GM21515 (cell line): ENCODE measurements around the gene LIMA1.
"Not testable (repeated sequence)": the region's sequence is repeated elsewhere in the genome, so short reads cannot be mapped to it uniquely, and the experiment has no call there.

Experiments used
- ATAC-seq: cut with Tn5 transposase; IDR thresholded peaks from one replicate; pipeline ENCODE4 v1.9.1; 2021; ENCODE audit not compliant: unreplicated experiment

LIMA1 gene

DNA sequence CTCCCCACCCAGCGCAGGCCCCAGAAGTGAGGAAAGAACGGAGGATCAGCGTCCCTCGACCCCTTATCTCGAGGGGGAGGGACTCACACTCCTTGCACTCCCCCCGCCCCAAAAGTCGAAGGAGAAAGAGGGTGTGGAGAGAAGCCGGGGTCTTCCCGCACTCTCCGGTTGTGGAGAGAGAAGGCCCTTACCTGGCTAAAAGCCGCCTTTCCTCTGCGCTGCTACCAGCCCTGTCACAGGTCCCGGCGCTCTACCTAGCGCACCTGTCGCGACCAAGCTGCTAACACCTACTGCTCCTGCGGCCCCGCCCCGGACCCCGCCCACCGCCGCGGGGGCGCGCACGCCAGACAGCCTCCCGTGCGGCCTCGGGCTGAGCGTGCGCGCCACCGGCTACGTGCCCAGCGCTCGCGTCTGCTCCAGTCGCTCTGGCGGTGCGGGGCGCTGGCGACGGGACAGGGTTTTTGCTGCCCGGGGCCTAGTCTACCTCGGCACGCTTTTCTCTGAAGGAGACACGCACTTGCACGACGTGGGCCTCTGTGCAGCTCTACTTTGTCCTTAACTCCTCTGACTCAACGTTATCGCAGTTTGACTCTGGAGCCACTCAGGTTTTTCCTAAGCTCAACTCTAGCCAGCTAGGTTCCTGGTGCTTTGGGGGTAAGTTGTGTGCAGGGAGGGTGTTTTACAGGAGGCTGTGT lies at the start of gene LIMA1:
Gene LIMA1 (minus strand): TSS at position 292 of the 695 bp plus-strand sequence. CDS start 34,769 bp downstream, outside the sequence.
- ATAC-seq, result peak; percentile 93

DNA sequence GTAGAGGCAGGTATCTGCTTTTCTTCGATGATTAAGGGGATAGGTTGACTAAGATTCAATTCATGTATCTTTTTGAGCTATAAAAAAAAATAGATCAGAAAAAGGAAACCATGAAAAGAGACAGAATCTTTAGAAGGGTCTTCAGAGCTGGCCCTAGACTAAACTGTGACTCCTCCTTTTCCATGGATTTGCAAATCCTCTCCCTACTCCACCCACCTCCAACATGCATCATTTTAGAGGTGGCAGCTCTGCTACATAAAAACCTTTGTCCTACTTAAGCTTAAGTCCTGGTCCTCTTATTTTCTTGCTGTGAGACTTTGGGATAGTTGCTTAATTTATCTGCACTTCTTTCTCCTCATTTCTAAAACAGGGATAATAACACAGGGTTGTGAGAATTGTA lies 48.4 kb upstream of the LIMA1 start:
- no peak for ATAC-seq

DNA sequence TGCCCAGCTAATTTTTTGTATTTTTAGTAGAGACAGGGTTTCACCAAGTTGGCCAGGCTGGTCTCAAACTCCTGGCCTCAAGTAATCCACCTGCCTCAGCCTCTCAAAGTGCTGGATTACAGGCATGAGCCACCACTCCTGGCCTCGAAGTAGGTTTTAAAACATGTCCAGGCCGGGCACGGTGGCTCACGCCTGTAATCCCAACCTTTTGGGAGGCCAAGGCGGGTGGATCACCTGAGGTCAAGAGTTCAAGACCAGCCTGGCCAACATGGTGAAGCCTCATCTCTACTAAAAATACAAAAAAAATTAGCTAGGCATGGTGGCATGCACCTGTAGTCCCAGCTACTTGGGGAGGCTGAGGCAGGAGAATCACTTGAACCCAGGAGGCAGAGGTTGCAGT lies 45.3 kb upstream of the LIMA1 start:
- ATAC-seq, result not testable (repeated sequence)

DNA sequence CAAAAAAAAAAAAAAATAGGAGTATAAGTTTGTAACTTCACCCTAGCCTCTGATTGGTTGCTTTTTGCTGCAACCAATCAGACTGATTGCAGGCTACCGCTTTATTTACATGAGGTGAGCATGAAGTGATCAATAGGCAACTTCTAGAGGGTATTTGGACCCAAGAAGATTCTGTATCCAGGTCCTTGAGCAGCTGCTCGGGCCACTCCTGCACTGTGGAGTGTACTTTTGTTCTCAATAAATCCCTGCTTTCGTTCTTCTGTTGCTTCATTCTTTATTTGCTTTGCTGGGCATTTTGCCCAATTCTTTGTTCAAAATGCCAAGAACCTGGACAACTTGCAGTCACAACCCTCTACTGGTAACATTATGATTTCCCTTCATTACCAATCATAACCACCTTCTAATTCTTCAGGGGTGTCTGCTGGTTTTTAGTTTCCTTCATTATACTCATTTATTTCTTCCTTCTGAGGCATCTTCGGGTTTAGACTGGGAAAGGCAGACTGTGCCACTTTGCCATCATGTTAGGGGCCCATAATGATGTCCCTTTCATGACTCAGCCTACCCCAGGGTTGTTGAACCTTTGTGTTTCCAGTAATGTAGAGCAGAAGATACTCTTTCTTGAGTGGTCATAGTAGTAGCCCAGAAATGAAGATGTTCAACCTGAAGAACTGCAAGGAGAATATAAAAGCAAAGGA lies 43.4 kb upstream of the LIMA1 start:
- no peak for ATAC-seq

DNA sequence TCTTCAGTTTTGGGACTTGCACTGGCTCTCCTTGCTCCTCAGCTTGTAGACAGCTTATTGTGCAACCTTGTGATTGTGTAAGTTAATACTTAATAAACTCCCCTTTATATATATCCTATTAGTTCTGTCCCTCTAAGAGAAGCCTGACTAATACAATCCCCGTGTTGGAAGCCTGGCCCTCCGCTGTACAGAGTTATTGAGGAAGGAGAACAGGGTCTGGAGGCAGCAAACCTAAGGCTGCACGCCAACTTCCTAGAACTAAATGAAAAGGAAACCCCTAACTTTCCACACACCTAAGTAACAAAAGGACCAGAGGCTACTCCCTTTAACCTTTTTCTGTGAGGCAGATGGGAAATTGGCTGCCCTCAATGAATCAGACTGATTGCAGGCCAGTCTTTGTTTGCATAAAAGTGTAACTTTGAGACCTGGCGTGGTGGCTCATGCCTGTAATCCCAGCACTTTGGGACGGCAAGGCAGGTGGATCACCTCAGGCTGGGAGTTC lies 42.6 kb upstream of the LIMA1 start:
- no peak for ATAC-seq

DNA sequence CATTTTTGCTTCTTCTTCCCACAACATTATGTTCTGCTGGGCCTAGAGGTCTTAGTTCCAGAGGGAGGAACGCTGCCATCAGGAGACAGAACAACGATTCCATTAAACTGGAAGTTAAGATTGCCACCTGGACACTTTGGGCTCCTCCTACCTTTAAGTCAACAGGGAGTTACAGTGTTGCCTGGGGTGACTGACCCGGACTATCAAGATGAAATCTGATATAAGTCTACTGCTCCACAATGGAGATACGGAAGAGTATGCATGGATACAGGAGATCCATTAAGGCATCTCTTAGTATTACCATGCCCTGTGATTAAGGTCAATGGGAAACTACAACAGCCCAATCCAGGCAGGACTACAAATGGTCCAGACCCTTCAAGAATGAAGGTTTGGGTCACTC lies 41.5 kb upstream of the LIMA1 start:
- not testable (repeated sequence) for ATAC-seq

DNA sequence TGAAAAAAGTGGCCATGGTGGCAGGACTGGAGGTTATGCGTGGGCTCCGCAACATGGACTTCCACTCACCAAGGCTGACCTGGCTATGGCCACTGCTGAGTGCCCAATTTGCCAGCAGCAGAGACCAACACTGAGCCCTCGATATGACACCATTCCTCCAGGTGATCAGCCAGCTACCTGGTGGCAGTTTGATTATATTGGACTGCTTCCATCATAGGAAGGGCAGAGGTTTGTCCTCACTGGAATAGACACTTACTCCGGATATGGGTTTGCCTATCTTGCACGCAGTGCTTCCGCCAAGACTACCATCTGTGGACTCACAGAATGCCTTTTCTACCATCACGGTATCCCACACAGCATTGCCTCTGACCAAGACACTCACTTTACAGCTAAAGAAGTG lies 40.8 kb upstream of the LIMA1 start:
- not testable (repeated sequence) for ATAC-seq

DNA sequence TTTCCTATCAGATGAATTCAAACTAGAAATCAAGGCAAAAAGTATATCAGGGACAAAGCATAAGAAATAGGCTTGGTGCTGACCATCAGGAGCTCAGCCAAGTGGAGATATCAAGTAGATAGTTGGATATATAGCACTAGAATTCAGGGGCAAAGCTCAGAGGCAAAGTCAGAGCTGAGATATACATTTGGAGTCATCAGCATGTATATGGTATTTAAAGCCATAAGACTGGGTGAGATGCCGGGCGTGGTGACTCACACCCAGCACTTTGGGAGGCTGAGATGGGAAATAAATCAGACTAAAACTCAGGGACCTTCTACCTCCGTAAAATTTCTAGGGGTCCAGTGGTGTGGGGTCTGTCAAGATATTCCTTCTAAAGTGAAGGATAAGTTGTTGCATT lies 38.9 kb upstream of the LIMA1 start:
- no peak for ATAC-seq

DNA sequence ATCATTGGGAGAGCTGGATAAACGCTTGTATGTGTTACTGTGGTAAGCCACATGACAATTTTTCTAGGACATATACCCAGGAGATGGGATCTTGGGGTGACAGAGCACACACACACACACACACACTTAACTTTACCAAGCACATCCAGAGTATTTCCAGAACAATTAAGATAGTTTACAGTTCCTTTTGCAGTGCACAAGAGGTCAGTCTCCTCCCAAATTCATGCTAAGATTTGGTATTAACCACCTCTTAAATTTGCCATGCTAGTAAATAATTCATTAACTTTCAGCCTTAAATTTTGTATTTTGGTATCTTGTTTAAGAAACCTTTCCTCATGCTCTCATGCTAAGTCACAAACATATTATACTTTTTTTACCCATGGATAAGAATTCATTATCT lies 33.9 kb upstream of the LIMA1 start:
- ATAC-seq, result no peak

DNA sequence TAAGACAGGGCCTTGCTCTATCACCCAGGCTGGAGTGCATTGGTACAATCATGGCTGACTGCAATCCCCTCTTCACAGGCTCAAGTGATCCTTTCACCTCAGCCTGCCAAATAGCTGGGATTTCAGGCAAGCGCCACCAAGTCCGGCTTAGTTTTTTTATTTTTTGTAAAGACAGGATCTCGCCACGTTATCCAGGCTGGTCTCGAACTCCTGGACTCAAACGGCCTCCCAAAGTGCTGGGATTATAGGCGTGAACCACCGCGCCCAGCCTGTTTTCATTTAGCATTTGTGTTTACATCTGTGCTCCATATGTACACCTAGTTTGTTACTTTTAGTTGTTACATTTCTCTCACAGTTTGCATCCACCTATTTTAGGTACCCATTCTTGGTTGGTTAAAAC lies 32.5 kb upstream of the LIMA1 start:
- ATAC-seq, result no peak

DNA sequence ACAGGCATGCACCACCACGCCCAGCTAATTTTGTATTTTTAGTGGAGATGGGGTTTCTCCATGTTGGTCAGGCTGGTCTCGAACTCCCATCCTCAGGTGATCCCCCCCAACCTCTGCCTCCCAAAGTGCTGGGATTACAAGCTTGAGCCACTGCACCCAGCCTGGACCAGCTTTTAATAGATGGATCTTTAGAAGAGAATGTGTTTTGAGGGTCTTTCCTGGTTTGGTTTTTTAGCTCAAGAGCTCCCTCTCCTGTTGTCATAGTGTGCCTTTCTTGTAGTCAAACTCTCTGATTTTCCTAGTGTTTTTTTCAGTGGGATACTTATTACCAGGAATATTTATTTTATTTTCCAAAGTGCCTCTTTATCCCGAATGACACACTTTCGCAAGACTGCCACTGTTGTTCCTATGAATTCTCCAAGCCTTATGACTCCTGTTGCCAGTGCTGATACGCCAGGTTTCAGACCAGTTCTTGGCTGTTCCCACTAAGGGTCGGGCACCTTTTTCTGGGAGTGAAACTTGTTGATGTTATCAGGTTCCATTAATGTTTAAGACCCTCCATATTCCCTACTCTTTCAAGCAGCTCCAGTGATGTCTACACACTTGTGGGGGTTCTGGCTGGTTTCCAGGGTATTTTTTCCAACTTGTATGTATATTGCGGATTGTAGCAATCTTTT lies 31.5 kb upstream of the LIMA1 start:
- ATAC-seq, result no peak

DNA sequence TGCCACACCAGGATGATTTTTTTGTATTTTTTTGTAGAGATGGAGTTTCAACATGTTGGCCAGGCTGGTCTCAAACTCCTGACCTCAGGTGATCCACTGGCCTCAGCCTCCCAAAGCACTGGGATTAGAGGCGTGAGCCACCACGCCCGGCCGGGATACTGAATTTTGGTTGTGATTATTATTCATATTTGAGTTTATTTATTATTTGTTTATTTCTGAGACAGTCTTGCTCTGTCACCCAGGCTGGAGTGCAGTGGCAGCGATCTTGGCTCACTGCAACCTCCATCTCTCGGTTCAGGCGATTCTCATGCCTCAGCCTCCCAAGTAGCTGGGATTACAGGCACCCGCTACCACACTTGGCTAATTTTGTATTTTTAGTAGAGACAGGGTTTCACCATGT lies 30.7 kb upstream of the LIMA1 start:
- ATAC-seq, result not testable (repeated sequence)

DNA sequence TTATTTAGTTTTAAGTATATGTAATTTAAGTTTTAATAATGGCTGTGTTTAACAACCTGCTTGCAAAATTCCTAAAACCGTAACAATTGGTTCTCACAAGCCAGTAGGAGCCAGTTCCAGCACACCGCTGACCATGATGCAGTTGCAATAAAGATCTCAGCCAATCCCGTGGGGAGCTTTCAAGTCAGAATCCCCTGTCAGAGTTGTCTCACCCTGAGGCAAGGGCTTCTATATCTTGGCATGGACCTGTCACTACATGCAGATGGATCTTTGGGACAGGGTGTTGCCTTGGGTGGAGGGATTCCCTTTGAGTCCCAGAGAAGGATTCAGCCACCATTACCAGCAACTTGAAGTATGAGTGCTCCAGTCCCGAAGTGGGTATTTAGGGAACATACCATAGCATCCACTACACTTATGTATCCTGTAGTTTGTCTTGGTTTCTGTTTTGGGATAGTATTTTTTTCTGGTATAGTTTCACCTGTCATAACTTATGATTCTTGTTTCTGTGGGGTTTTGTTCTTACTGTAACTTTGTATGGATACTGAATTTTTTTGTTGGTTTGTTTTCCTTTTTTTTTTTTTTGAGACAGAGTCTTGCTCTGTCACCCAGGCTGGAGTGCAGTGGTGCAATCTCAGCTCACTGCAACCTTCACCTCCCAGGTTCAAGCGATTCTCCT lies 30.1 kb upstream of the LIMA1 start:
- no peak for ATAC-seq

DNA sequence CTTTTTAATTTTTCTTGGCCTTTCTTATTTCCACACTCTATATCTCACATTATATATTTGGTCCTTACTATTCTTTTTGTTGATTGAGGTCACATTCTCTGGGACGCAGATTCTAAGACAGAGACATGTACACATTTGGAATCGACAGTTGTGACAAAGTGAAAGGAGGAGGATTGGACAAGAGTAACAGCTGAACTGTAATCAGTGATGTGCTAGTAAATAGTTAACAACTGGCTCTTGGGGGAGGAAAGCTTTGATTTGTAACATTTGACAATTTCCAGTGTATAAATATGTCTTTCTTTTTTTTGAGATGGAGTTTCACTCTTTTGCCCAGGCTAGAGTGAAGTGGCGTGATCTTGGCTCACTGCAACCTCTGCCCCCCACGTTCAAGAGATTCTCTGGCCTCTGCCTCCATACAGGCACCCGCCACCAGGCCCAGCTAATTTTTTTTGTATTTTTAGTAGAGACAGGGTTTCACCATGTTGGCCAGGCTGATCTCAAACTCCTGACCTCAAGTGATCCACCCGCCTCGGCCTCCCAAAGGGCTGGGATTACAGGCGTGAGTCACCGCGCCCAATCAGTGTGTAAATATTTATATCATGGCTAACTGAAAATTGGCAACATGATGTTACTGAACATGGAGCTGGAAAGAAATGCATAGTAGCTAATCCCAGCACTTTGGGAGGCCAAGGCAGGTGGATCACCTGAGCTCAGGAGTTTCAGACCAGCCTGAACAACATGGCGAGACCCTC lies 28.7 kb upstream of the LIMA1 start:
- ATAC-seq, result not testable (repeated sequence)

DNA sequence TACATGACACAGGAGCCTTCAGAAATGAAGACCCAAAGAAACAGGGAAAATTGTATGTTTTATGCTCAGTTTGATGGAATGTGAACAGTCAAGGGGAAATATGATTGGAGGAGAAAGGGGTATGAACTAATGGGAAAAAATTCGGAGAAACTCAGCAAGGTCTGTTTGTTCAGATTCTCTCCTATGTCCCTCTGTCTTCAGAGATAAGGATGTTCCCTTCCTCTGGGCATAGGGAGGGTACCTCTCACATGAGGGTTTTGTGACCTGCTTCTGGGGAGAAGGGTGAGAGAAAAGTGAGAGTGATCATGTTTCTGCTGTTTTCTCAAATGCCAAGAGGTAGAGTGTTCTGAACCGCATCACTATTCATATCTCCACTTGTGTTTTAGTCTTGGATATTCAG lies 26.6 kb upstream of the LIMA1 start:
- no peak for ATAC-seq

DNA sequence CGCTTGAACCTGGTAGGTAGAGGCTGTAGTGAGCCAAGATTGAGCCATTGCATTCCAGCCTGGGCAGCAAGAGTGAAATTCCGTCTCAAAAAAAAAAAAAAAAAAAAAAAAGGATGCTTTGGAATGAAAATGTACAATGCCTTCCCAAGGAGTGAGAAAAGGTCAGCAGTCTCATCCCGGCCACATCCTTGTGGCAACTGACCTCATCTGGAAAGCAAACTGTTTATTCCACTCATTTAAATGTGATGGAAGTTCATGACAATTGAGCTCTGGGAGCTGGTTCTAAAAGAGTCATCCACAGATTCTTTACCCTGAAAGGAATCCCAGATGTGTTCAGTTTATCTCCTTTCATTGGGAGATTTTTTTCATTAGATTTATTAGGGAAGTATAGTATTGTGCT lies 19.4 kb upstream of the LIMA1 start:
- ATAC-seq, result no peak

DNA sequence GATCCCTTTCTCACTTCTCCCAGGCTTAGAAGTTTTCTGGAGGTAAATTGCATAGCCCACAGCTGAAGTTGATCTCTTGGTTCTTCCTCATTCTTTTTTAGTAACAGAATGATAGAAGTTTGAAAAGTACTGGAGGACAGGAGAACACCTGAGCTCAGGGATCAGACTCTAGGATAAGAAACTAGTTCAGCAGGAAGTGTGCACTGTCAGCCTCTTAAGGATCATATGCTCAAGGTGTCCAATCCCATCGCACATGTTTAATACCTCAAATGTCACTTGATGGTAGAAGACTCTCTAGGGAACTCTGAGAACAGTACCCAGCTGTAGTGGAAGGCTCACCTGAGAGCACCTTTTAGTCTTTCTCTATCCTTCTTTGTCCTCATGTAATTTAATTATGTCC lies 14.7 kb upstream of the LIMA1 start:
- ATAC-seq, result no peak

DNA sequence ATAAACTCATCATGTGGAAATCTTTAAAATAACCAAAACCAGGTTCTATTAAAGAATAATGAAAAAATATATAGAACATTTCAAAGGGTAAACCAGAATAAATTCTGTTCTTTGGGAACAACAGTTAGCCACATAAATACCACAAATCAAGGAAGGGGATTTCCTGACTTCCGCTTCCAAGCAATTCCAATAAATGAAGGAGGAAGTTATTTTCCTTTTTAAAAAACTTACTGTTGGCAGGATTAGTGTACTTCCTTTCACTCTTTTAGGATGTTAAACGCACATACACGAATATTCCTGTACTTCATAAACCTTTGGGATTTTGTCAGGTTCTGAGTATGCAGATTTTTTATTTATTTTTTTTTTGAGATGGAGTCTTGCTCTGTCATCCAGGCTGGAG lies 13.7 kb upstream of the LIMA1 start:
- no peak for ATAC-seq

DNA sequence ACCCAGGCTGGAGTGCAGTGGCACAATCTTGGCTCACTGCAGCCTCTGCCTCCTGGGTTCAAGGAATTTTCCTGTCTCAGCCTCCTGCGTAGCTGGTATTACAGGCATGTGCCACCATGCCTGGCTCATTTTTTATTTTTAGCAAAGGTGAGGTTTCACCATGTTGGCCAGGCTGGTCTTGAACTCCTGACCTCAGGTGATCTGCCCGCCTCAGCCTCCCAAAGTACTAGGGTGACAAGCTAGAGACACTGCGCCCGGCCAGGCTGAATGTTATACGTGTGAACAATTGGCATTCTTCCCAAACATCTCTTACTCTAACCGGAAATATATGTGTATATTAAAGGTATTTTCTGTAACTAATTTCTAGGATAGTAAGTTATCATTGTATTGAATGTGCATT lies 13.2 kb upstream of the LIMA1 start:
- ATAC-seq, result no peak

DNA sequence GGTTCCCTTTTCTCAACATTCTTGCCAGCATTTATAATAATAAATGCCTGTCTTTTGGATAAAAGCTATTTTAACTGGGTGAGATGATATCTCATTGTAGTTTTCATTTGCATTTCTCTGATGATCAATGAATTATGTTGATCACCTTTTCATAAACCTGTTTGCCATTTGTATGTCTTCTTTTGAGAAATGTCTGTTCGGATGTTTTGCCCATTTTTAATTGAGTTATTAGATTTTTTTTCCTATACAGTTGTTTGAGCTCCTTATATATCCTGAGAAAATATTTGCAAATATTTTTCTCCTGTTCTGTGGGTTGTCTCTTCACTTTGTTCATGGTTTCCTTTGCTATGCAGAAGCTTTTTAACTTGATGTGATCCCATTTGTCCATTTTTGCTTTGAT lies 8.1 kb upstream of the LIMA1 start:
- ATAC-seq, result no peak

DNA sequence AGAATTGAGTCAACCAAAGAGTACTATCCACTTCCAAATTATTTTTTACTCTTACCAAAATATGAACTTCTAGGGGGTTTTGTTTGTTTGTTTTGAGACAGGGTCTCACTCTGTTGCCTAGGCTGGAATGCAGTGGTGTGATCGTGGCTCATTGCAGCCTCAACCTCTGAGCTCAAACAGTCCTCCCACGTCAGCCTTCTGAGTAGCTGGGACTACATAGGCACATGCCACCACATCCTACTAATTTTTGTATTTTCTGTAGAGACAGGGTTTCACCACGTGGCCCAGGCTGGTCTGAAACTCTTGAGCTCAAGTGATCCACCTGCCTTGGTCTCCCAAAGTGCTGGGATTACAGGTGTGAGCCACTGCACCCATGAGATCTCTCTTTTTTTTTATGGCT lies 7.4 kb upstream of the LIMA1 start:
- ATAC-seq, result not testable (repeated sequence)
